Sigmoid colon (tissue), 7 donors: ENCODE data around the gene ADD1. TPM values are rescaled to one million over a fixed set of nuclear protein-coding genes. Genes with fewer than 3 reads are reported as not detected.

ENCODE experiments used
- DNase-seq: peaks from one replicate; pipeline ENCODE4 v3.0.0-alpha.2; 2019
- H3K27ac ChIP-seq, 4 donors: fragments of 200-600 bp; sonication (generic); one replicate each; pipeline ENCODE4 v1.5.1; 2016 to 2019; ENCODE audit warnings: mild to moderate bottlenecking in 1 of 4
- H3K27me3 ChIP-seq, 3 donors: fragments of 200-600 bp; sonication (generic); one replicate each; pipeline ENCODE4 v1.5.1; 2019; ENCODE audit warnings: mild to moderate bottlenecking in 1 of 3
- H3K36me3 ChIP-seq, 4 donors: fragments of 200-600 bp; sonication (generic); one replicate each; pipeline ENCODE4 v1.5.1; 2016 to 2019
- H3K4me1 ChIP-seq, 4 donors: fragments of 200-600 bp; sonication (generic); one replicate each; pipeline ENCODE4 v1.5.1; 2017 to 2019
- H3K4me3 ChIP-seq, 4 donors: fragments of 200-600 bp; sonication (generic); one replicate each; pipeline ENCODE4 v1.5.1; 2017 to 2019; ENCODE audit warnings: mild to moderate bottlenecking in 2 of 4, moderate library complexity in 1 of 4
- H3K9me3 ChIP-seq, 4 donors: fragments of 200-600 bp in 3 of 4; sonication (generic) in 3 of 4; one replicate each; pipeline versions ENCODE4 v1.5.1 to v1.6.1; 2013 to 2019
- CTCF ChIP-seq, 4 experiments: fragments of 450-650 bp in 3 of 4; fragments of 200-600 bp in 1 of 4; IDR thresholded peaks; one replicate each; pipeline ENCODE4 v1.5.1; 2016 to 2019; ENCODE audit warnings: antibody characterized with exemption in 4 of 4, mild to moderate bottlenecking in 3 of 4, moderate library complexity in 2 of 4
- EP300 ChIP-seq, 4 donors: sonication (generic); formaldehyde crosslinking; IDR thresholded peaks; one replicate each; pipeline ENCODE4 v1.6.1; 2017; ENCODE audit warnings: antibody characterized with exemption in 4 of 4
- POLR2A ChIP-seq, 2 donors: fragments of 450-650 bp; IDR thresholded peaks; one replicate each; pipeline ENCODE4 v1.6.1; 2016; ENCODE audit warnings: antibody characterized with exemption in 2 of 2, mild to moderate bottlenecking in 2 of 2, moderate library complexity in 2 of 2
- POLR2AphosphoS5 ChIP-seq, 4 donors: sonication (generic); formaldehyde crosslinking; IDR thresholded peaks; one replicate each; pipeline ENCODE4 v1.6.1; 2017; ENCODE audit warnings: antibody characterized with exemption in 4 of 4
- WGBS, 2 donors: extraction: QIAGEN DNeasy Blood & Tissue Kit; methylation state at CpG; one replicate each; pipeline ENCODE4 v1.1.7; 2013; 5-methylcytosine and 5-hydroxymethylcytosine counted together
- intact Hi-C: fragments of 100-400 bp; cut with DNase I; formaldehyde crosslinking; loops from one replicate; pipeline ENCODE4 v1.15.1; 2023
- polyA plus RNA-seq, 3 donors: library from polyadenylated mRNA; stranded (reverse); fragments of 200-250 nt; gene quantifications; one replicate each; pipeline ENCODE4 v1.2.3, GENCODE V29; 2013
- total RNA-seq, 4 donors: library from RNA; depleted of rRNA; stranded (reverse); fragments of >200 nt; gene quantifications; one replicate each; pipeline ENCODE4 v1.1.0, GENCODE V29; 2016
- donor health status: healthy with polysubstance abuse.
- donor health status: Bipolar disorder and iron deficiency.
- donor health status: healthy.

ADD1 gene
- total and polyA plus RNA-seq, 7 donors: 113 to 378 (median 166) TPM

- Histone ChIP-seq H3K9me3 (no peaks in the 10 kb centered on the region), H3K4me1 (peaks cover 0 to 5% (median 2%) of the 10 kb centered on the region in 4 donors), H3K36me3 (peaks cover 36 to 100% (median 63%) of the 10 kb centered on the region in 4 donors), H3K4me3 (no peak overlapping the region), H3K27ac (no peak overlapping the region), H3K27me3 (no peaks in the 10 kb centered on the region)
- intact Hi-C loops: no loop called here
- 90 to 93% methylated on average over 21 of the region's 21 CpGs for WGBS, 2 donors
- no peak for DNase-seq
- TF ChIP-seq EP300 (IDR thresholded peaks at IDR 0.05) (no peak), POLR2A (IDR thresholded peaks at IDR 0.05) (no peak), POLR2AphosphoS5 (IDR thresholded peaks at IDR 0.05) (no peak), CTCF (IDR thresholded peaks at IDR 0.05) (no peak)
Measured at GRCh38 chr4:2942037-2942531, 98.4 kb downstream of the ADD1 start.

- DNase-seq: no peak
- Histone ChIP-seq H3K36me3 (peaks cover 43 to 100% (median 69%) of the 10 kb centered on the region in 4 donors), H3K4me3 (no peak overlapping the region), H3K27me3 (no peaks in the 10 kb centered on the region), H3K9me3 (no peaks in the 10 kb centered on the region), H3K27ac (no peak overlapping the region), H3K4me1 (no peaks in the 10 kb centered on the region)
- no peak for TF ChIP-seq CTCF (IDR thresholded peaks at IDR 0.05)
- TF ChIP-seq EP300 (IDR thresholded peaks at IDR 0.05): no peak
- no peak for TF ChIP-seq POLR2A (IDR thresholded peaks at IDR 0.05)
- TF ChIP-seq POLR2AphosphoS5 (IDR thresholded peaks at IDR 0.05): no peak
- intact Hi-C loops: no loop called here
- WGBS, 2 donors: 29 to 74% methylated on average over 31 of the region's 31 CpGs
Measured at GRCh38 chr4:2942532-2943363, 99.1 kb downstream of the ADD1 start.

- TF ChIP-seq POLR2AphosphoS5 (IDR thresholded peaks at IDR 0.05): no peak
- TF ChIP-seq EP300 (IDR thresholded peaks at IDR 0.05): no peak
- no peak for TF ChIP-seq POLR2A (IDR thresholded peaks at IDR 0.05)
- TF ChIP-seq CTCF (IDR thresholded peaks at IDR 0.05): no peak
- no peak for DNase-seq
- Histone ChIP-seq H3K27ac (no peak overlapping the region), H3K9me3 (no peaks in the 10 kb centered on the region), H3K4me3 (no peak overlapping the region), H3K4me1 (no peaks in the 10 kb centered on the region), H3K36me3 (peaks cover 45 to 100% (median 73%) of the 10 kb centered on the region in 4 donors), H3K27me3 (no peaks in the 10 kb centered on the region)
- intact Hi-C loops: no loop called here
- 94 to 96% methylated on average over 20 of the region's 20 CpGs for WGBS, 2 donors
Measured at GRCh38 chr4:2943364-2944090, 99.9 kb downstream of the ADD1 start.

- Histone ChIP-seq H3K4me3 (no peak overlapping the region), H3K9me3 (no peaks in the 10 kb centered on the region), H3K27ac (no peak overlapping the region), H3K4me1 (no peaks in the 10 kb centered on the region), H3K27me3 (no peaks in the 10 kb centered on the region), H3K36me3 (peaks cover 41 to 100% (median 68%) of the 10 kb centered on the region in 4 donors)
- 86 to 92% methylated on average over 11 of the region's 11 CpGs for WGBS, 2 donors
- intact Hi-C loops: no loop called here
- DNase-seq: no peak
- TF ChIP-seq POLR2A (IDR thresholded peaks at IDR 0.05) (no peak), EP300 (IDR thresholded peaks at IDR 0.05) (no peak), POLR2AphosphoS5 (IDR thresholded peaks at IDR 0.05) (no peak), CTCF (IDR thresholded peaks at IDR 0.05) (no peak)
Measured at GRCh38 chr4:2944091-2944482, 100.4 kb downstream of the ADD1 start.
